Measurements from ENCODE around the gene MVD.
"Not testable (repeated sequence)": the region's sequence is repeated elsewhere in the genome, so short reads cannot be mapped to it uniquely, and the experiment has no call there.

Gene MVD

GRCh38 chr16:88681709-88682451 is 19.0 kb upstream of the MVD start:
- no peak for DNase-seq (ENCODE audit: low read depth in 2 of 2)

- no peak for DNase-seq (ENCODE audit: low read depth in 2 of 2)
Measured at GRCh38 chr16:88681084-88681680, 18.3 kb upstream of the MVD start.

GRCh38 chr16:88680554-88681083 is 17.7 kb upstream of the MVD start:
- DNase-seq (ENCODE audit: low read depth in 2 of 2), result no peak

GRCh38 chr16:88678224-88678979 is 15.5 kb upstream of the MVD start:
- DNase-seq (ENCODE audit: low read depth in 2 of 2), result no peak

- DNase-seq (ENCODE audit: low read depth in 2 of 2), result no peak
Measured at GRCh38 chr16:88677721-88678120, 14.8 kb upstream of the MVD start.

- no peak for DNase-seq (ENCODE audit: low read depth in 2 of 2)
Measured at GRCh38 chr16:88676502-88677242, 13.8 kb upstream of the MVD start.

- DNase-seq (ENCODE audit: low read depth in 2 of 2), result no peak
Measured at GRCh38 chr16:88673716-88674379, 11.0 kb upstream of the MVD start.

- DNase-seq (ENCODE audit: low read depth in 2 of 2), result no peak
Measured at GRCh38 chr16:88672776-88673175, 9.9 kb upstream of the MVD start.

GRCh38 chr16:88671806-88672205 is 8.9 kb upstream of the MVD start:
- no peak for DNase-seq (ENCODE audit: low read depth in 2 of 2)

- DNase-seq (ENCODE audit: low read depth in 2 of 2), result no peak
Measured at GRCh38 chr16:88669980-88670379, 7.1 kb upstream of the MVD start.

- not testable (repeated sequence) for DNase-seq (ENCODE audit: low read depth in 2 of 2)
Measured at GRCh38 chr16:88669493-88669892, 6.6 kb upstream of the MVD start.

- no peak for DNase-seq (ENCODE audit: low read depth in 2 of 2)
Measured at GRCh38 chr16:88667461-88667860, 4.6 kb upstream of the MVD start.

GRCh38 chr16:88665570-88665969 is 2.7 kb upstream of the MVD start:
- DNase-seq (ENCODE audit: low read depth in 2 of 2), result no peak

- DNase-seq (ENCODE audit: low read depth in 2 of 2), result no peak
Measured at GRCh38 chr16:88665148-88665547, 2.3 kb upstream of the MVD start.

GRCh38 chr16:88662222-88662842 is 559 bp downstream of the MVD start:
- DNase-seq (ENCODE audit: low read depth in 2 of 2), result no peak

- no peak for DNase-seq (ENCODE audit: low read depth in 2 of 2)
Measured at GRCh38 chr16:88661468-88661867, 1.4 kb downstream of the MVD start.

GRCh38 chr16:88659160-88659559 is 3.7 kb downstream of the MVD start:
- DNase-seq (ENCODE audit: low read depth in 2 of 2), result no peak

- no peak for DNase-seq (ENCODE audit: low read depth in 2 of 2)
Measured at GRCh38 chr16:88658714-88659113, 4.2 kb downstream of the MVD start.

- DNase-seq (ENCODE audit: low read depth in 2 of 2), result no peak
Measured at GRCh38 chr16:88657371-88657770, 5.5 kb downstream of the MVD start.

GRCh38 chr16:88656291-88656980 is 6.5 kb downstream of the MVD start:
- DNase-seq (ENCODE audit: low read depth in 2 of 2), result no peak
